RWPE1 (cell line): ENCODE measurements around the gene PRMT2.
A peak's percentile ranks its signal among the peaks of the same experiment; 100 is the strongest.
"Not testable (repeated sequence)": the region's sequence is repeated elsewhere in the genome, so short reads cannot be mapped to it uniquely, and the experiment has no call there.

ENCODE experiments used
- CTCF ChIA-PET: fragments of 350-600 bp; sonication (Branson Sonifier 250); formaldehyde crosslinking; extraction: SDS; loops from one replicate; lab custom pipeline; 2021; lab: Yijun Ruan, JAX
- POLR2A ChIA-PET: fragments of 400-600 bp; formaldehyde crosslinking; extraction: SDS; loops from one replicate; lab custom pipeline; 2020; ENCODE audit warnings: antibody characterized with exemption; ENCODE audit not compliant: low non-redundant PET; lab: Yijun Ruan, JAX
- DNase-seq: peaks from one replicate; pipeline ENCODE4 v3.0.0; 2012; ENCODE audit warnings: low spot score
- H3K27ac ChIP-seq: fragments of 450-650 bp; 2 replicates; pipeline ENCODE4 v1.5.1; 2017
- TF ChIP-seq, protein P1 (sequence below): fragments of 450-650 bp; conservative IDR thresholded peaks from 2 replicates; pipeline ENCODE4 v1.5.1; 2017; ENCODE audit warnings: low read depth, mild to moderate bottlenecking

Gene PRMT2

DNA sequence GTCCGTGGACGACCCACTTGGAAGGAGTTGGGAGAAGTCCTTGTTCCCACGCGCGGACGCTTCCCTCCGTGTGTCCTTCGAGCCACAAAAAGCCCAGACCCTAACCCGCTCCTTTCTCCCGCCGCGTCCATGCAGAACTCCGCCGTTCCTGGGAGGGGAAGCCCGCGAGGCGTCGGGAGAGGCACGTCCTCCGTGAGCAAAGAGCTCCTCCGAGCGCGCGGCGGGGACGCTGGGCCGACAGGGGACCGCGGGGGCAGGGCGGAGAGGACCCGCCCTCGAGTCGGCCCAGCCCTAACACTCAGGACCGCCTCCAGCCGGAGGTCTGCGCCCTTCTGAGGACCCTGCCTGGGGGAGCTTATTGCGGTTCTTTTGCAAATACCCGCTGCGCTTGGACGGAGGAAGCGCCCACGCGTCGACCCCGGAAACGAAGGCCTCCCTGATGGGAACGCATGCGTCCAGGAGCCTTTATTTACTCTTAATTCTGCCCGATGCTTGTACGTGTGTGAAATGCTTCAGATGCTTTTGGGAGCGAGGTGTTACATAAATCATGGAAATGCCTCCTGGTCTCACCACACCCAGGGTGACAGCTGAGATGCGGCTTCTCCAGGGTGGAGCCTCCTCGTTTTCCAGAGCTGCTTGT, 32.4 kb downstream of the PRMT2 start:
- TF ChIP-seq, protein P1, sequence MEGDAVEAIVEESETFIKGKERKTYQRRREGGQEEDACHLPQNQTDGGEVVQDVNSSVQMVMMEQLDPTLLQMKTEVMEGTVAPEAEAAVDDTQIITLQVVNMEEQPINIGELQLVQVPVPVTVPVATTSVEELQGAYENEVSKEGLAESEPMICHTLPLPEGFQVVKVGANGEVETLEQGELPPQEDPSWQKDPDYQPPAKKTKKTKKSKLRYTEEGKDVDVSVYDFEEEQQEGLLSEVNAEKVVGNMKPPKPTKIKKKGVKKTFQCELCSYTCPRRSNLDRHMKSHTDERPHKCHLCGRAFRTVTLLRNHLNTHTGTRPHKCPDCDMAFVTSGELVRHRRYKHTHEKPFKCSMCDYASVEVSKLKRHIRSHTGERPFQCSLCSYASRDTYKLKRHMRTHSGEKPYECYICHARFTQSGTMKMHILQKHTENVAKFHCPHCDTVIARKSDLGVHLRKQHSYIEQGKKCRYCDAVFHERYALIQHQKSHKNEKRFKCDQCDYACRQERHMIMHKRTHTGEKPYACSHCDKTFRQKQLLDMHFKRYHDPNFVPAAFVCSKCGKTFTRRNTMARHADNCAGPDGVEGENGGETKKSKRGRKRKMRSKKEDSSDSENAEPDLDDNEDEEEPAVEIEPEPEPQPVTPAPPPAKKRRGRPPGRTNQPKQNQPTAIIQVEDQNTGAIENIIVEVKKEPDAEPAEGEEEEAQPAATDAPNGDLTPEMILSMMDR = no peak
- ChIA-PET CTCF (interaction anchor here (0.6 kb wide), 1 partner anchor 14 kb away, joined by 3 read pairs; no protein-coding TSS in a partner anchor), POLR2A (no interaction called here)
- H3K27ac ChIP-seq = peak overlapping the region; percentile 80
- peak; percentile 36 for DNase-seq

DNA sequence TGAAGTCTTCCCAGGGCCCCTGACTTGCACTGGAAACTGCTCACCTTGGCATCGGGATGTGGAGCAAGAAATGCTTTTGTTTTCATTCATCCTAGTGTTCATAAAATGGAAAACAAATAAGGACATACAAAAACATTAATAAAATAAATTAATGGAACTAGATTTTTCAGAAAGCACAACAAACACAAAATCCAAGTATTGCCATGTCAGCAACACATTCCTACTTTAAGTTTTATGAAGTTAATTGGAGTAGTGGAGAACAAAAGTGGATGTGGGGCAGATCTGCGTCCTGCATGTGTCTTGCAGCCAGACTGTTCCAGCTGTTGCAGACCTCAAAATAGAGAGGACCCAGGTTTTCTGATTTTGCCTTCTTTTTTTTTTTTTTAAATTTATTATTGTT, 32.9 kb downstream of the PRMT2 start:
- TF ChIP-seq, protein P1 = no peak
- no peak for DNase-seq
- H3K27ac ChIP-seq = peak overlapping the region; percentile 80
- ChIA-PET POLR2A (no interaction called here), CTCF (no interaction called here)

DNA sequence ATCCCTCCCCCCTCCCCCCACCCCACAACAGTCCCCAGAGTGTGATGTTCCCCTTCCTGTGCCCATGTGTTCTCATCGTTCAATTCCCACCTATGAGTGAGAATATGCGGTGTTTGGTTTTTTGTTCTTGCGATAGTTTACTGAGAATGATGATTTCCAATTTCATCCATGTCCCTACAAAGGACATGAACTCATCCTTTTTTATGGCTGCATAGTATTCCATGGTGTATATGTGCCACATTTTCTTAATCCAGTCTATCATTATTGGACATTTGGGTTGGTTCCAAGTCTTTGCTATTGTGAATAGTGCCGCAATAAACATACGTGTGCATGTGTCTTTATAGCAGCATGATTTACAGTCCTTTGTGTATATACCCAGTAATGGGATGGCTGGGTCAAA, 33.4 kb downstream of the PRMT2 start:
- DNase-seq, POLR2A ChIA-PET, H3K27ac ChIP-seq: not testable (repeated sequence)
- CTCF ChIA-PET = interaction anchor here (0.9 kb wide), 1 partner anchor 29 kb away, joined by 3 read pairs; no protein-coding TSS in a partner anchor

DNA sequence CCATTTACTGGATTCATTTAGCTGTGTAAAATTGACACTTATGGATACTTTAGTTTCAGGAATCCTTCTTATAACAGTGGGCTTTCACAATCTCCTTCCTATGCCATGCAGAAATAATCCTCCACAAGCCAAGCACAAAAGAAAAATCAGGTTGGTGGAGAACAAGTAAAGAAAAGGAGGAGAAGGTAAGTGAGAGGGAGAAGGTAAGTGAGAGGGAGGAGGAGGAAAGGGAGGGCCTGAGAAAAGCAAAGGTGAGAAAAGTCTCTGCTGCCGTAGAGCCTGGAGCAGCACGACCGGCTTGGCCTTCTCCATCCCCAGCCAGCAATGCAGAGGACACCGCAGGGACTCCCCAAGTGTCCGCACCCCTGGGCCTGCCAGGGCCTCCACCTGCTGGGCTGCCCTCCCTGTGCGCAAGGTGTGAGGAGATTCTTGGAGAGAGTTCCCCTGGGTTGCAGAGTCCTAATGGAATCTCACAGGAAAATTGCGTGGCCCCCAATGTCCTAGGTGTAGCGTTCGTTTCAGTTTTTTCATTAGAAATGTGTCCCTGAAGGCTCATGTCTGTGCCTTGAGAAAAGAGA, 39.0 kb downstream of the PRMT2 start:
- TF ChIP-seq, protein P1 = no peak
- H3K27ac ChIP-seq = no peak overlapping the region
- CTCF ChIA-PET = no interaction called here
- POLR2A ChIA-PET = no interaction called here
- no peak for DNase-seq

DNA sequence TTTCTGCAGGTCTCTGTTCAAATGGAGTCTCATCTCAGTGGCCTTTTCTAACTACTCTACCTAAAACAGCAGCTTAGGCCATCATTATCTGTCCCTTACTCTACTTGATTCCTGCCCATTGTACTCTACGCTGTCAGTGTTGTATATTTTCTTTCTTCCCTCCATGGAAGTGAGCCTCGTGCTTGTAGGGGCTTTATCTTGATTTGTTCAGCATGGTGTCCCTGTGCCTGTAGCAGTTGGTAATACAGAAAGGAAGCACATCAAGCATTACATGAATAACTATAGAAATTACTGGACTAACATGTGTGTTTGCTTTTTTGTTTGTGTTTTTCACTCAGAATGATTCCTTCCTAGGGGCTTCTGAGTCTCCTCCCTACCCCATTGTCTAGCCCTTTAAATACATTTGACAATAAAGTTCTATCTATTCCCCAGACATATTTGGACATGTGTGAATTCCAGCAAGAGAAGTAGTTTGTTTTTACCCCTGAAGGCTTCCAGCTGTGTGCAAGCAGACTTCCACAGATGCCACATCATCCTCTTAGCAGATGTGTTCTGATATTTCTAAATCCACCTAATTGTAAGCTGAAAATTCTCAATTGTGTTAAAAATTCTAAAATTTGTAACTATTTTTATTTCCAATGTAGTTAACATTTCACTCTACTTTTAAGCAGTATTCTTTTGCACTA, 40.3 kb downstream of the PRMT2 start:
- ChIA-PET CTCF (no interaction called here), POLR2A (no interaction called here)
- H3K27ac ChIP-seq = no peak overlapping the region
- TF ChIP-seq, protein P1 = no peak
- DNase-seq = no peak

DNA sequence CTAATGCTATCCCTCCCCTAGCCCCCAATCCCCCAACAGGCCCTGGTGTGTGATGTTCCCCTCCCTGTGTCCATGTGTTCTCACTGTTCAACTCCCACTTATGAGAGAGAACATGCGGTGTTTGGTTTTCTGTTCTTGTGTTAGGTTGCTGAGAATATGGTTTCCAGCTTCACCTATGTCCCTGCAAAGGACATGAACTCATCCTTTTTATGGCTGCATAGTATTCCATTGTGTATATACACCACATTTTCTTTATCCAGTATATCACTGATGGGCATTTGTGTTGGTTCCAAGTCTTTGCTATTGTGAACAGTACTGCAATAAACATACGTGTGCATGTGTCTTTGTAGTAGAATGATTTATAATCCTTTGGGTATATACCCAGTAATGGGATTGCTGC, 41.1 kb downstream of the PRMT2 start:
- H3K27ac ChIP-seq, DNase-seq, POLR2A ChIA-PET, CTCF ChIA-PET: not testable (repeated sequence)

DNA sequence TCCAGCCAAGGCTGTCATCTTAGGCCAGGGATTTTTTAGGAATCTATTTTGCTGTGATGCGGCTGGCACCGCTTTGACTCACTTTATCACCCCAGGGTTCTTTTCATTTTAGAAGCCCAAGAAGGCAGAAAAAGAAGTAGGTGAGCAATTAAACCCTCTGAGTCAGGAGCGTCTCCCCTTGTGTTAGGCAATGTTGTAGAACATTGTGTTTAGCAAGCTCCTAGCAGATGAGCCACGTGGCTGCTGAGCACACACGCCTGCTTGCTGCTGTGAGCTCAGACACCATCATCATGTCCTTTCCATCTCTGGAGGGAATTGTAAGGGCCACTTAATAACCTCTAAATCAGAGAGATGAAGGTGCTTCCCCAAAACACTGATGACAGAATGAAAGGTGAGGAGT, 46.1 kb downstream of the PRMT2 start:
- POLR2A ChIA-PET, H3K27ac ChIP-seq, DNase-seq, CTCF ChIA-PET: not testable (repeated sequence)

DNA sequence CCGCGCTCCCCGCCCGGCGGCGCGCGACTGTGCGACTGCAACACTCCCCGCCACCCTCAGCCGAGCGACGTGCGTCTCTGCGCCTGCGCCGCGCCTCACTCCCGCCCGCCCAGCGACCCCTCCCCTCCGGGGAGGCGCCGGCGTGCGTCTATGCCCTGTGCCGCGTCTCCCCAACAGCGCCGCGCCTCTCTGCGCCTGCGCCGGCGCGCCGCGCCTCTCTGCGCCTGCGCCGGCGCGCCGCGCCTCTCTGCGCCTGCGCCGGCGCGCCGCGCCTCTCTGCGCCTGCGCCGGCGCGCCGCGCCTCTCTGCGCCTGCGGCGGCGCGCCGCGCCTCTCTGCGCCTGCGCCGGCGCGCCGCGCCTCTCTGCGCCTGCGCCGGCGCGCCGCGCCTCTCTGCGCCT, 63.2 kb downstream of the PRMT2 start:
- DNase-seq, POLR2A ChIA-PET, H3K27ac ChIP-seq, CTCF ChIA-PET: not testable (repeated sequence)

DNA sequence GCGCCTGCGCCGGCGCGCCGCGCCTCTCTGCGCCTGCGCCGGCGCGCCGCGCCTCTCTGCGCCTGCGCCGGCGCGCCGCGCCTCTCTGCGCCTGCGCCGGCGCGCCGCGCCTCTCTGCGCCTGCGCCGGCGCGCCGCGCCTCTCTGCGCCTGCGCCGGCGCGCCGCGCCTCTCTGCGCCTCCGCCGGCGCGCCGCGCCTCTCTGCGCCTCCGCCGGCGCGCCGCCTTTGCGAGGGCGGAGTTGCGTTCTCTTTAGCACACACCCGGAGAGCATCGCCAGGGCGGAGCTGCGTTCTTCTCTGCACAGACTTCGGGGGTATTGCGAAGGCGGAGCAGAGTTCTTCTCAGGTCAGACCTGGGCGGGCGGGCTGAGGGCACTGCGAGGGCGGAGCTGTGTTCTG, 63.6 kb downstream of the PRMT2 start:
- DNase-seq, CTCF ChIA-PET, POLR2A ChIA-PET, H3K27ac ChIP-seq: not testable (repeated sequence)
